SH-SY5Y (cell line): ENCODE data around the gene MEPCE.

ENCODE experiments used
- GATA2 ChIP-seq: IDR thresholded peaks from 2 replicates; pipeline ENCODE4 v1.6.1; 2011; ENCODE audit warnings: mild to moderate bottlenecking, low read depth, low read length
- GATA3 ChIP-seq: IDR thresholded peaks from 2 replicates; pipeline ENCODE4 v1.6.1; 2011; ENCODE audit warnings: low read depth, mild to moderate bottlenecking, low read length, moderate library complexity

- TF ChIP-seq GATA2 (no peak), GATA3 (no peak)
Observed at GRCh38 chr7:100419660-100420226, 9.9 kb upstream of the MEPCE start.
